Hepatocyte (in vitro differentiated cells): ENCODE data around the gene LAMA3.

Experiments
- EZH2 ChIP-seq: fragments of 200-600 bp; sonication (generic); IDR thresholded peaks from 2 replicates; pipeline ENCODE4 v1.6.1; 2016; ENCODE audit warnings: antibody characterized with exemption, mild to moderate bottlenecking, borderline replicate concordance
- EZH2phosphoT487 ChIP-seq: fragments of 200-600 bp; sonication (generic); IDR thresholded peaks from one replicate; pipeline ENCODE4 v1.6.1; 2018; ENCODE audit warnings: antibody characterized with exemption, mild to moderate bottlenecking, low read depth, moderate library complexity; ENCODE audit not compliant: unreplicated experiment, severe bottlenecking
- TF ChIP-seq, protein P1 (sequence below): fragments of 200-600 bp; sonication (generic); IDR thresholded peaks from 2 replicates; pipeline ENCODE4 v1.5.1; 2016; ENCODE audit warnings: antibody characterized with exemption, mild to moderate bottlenecking; ENCODE audit not compliant: poor library complexity

DNA sequence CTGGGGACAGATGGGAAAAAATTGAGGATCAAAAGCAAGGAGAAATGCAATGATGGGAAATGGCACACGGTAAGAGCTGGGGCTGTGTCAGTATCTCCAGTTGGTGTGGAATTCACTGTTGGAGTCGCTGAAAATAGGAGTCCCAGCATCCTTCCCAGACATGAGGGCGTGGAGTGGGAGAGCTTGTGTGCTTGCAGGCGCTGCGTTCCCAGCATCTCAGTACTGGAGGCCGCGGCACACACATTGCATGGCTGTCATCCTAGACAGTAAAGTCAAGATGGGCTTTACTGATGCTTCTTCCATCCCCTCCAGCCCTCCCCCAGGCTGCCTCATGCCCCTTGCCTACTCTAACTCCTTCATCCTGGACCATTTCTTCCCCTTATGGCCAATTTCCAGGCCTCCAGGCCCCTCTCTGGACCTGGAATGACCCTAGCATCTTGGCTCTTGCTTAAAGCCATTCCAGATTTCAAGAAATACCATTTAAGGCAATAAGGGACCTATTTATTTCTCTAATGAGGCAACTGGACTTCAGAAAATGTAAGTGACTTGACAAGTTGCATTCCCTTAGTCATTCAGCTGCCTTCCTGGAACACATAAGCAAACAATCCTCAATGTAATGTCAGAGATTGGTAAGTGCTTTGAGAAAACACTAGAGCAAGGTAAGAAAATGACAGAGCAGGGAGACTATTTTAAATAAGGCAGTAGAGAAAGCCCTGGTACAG lies 254.8 kb downstream of the LAMA3 start:
- TF ChIP-seq, protein P1, sequence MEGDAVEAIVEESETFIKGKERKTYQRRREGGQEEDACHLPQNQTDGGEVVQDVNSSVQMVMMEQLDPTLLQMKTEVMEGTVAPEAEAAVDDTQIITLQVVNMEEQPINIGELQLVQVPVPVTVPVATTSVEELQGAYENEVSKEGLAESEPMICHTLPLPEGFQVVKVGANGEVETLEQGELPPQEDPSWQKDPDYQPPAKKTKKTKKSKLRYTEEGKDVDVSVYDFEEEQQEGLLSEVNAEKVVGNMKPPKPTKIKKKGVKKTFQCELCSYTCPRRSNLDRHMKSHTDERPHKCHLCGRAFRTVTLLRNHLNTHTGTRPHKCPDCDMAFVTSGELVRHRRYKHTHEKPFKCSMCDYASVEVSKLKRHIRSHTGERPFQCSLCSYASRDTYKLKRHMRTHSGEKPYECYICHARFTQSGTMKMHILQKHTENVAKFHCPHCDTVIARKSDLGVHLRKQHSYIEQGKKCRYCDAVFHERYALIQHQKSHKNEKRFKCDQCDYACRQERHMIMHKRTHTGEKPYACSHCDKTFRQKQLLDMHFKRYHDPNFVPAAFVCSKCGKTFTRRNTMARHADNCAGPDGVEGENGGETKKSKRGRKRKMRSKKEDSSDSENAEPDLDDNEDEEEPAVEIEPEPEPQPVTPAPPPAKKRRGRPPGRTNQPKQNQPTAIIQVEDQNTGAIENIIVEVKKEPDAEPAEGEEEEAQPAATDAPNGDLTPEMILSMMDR = no peak
- no peak for TF ChIP-seq EZH2phosphoT487
- TF ChIP-seq EZH2 = no peak
